Globus pallidus (tissue), 1 donor: Measurements from ENCODE around the gene ZNF184.

Experiments
- DNase-seq: peaks from one replicate; pipeline ENCODE4 v3.0.0-alpha.2; 2015; ENCODE audit warnings: low spot score

ZNF184 gene

GRCh38 chr6:27479319-27480182, 6.6 kb upstream of the ZNF184 start:
- DNase-seq, result peak; percentile 90

GRCh38 chr6:27478706-27479318, 5.9 kb upstream of the ZNF184 start:
- peak; percentile 87 for DNase-seq

- no peak for DNase-seq
These were observed 5.3 kb upstream of the ZNF184 start for GRCh38 chr6:27478141-27478705.

GRCh38 chr6:27477318-27478013, 4.6 kb upstream of the ZNF184 start:
- DNase-seq, result no peak

GRCh38 chr6:27476090-27476489, 3.2 kb upstream of the ZNF184 start:
- DNase-seq, result no peak

GRCh38 chr6:27474672-27475071, 1.8 kb upstream of the ZNF184 start:
- no peak for DNase-seq

GRCh38 chr6:27474172-27474465, 1.2 kb upstream of the ZNF184 start:
- DNase-seq, result no peak

- DNase-seq, result peak; percentile 36
These were observed 706 bp downstream of the ZNF184 start for GRCh38 chr6:27472182-27472616.

- no peak for DNase-seq
These were observed 1.4 kb downstream of the ZNF184 start for GRCh38 chr6:27471365-27472115.

- DNase-seq, result no peak
These were observed 2.9 kb downstream of the ZNF184 start for GRCh38 chr6:27470023-27470422.

GRCh38 chr6:27468334-27468733, 4.6 kb downstream of the ZNF184 start:
- DNase-seq, result no peak

GRCh38 chr6:27452496-27452897, 20.4 kb downstream of the ZNF184 start:
- DNase-seq, result no peak

GRCh38 chr6:27451660-27452390, 21.1 kb downstream of the ZNF184 start:
- no peak for DNase-seq

GRCh38 chr6:27448456-27448855, 24.4 kb downstream of the ZNF184 start:
- no peak for DNase-seq

- no peak for DNase-seq
These were observed 30.0 kb downstream of the ZNF184 start for GRCh38 chr6:27442932-27443331.

- DNase-seq, result no peak
These were observed 31.9 kb downstream of the ZNF184 start for GRCh38 chr6:27441001-27441400.

GRCh38 chr6:27439371-27439770, 33.5 kb downstream of the ZNF184 start:
- no peak for DNase-seq

- DNase-seq, result no peak
These were observed 39.2 kb downstream of the ZNF184 start for GRCh38 chr6:27433714-27434113.

GRCh38 chr6:27428966-27429365, 43.9 kb downstream of the ZNF184 start:
- DNase-seq, result no peak

GRCh38 chr6:27428502-27428901, 44.4 kb downstream of the ZNF184 start:
- no peak for DNase-seq

GRCh38 chr6:27426045-27426620, 46.8 kb downstream of the ZNF184 start:
- no peak for DNase-seq
